A549 (cell line): Measurements from ENCODE around the gene PCSK5. TPM values are rescaled to one million over a fixed set of nuclear protein-coding genes. Genes with fewer than 3 reads are reported as not detected.

ENCODE experiments used
- ATAC-seq, 2 experiments: fragments of 200-7000 bp in 1 of 2; fragments of >200 bp in 1 of 2; cut with Nextera tagmentation in 1 of 2; cut with Tn5 transposase in 1 of 2; 3 replicates each; pipeline versions ENCODE4 v1.8.0 to v1.9.1; 2018 to 2020; ENCODE audit warnings: mild to moderate bottlenecking in 1 of 2, moderate library complexity in 1 of 2
- CTCF ChIA-PET: fragments of 300-600 bp; sonication (Branson Sonifier 250); formaldehyde crosslinking; extraction: SDS; loops from one replicate; lab custom pipeline; 2021; ENCODE audit warnings: antibody characterized with exemption, inconsistent platforms; lab: Yijun Ruan, JAX
- POLR2A ChIA-PET: fragments of 350-600 bp; formaldehyde crosslinking; extraction: SDS; loops from one replicate; lab custom pipeline; 2021; ENCODE audit warnings: antibody characterized with exemption, inconsistent platforms; lab: Yijun Ruan, JAX
- DNase-seq, 2 experiments: peaks; one replicate each; pipeline versions ENCODE4 v3.0.0 to v3.0.0-alpha.2; 2011 to 2016; ENCODE audit warnings: low read depth in 1 of 2, low spot score in 1 of 2
- FAIRE-seq: peaks from 2 replicates; lab custom pipeline; 2011; peaks lifted over from hg19 to GRCh38; lab: Jason Lieb, UNC
- H3K27ac ChIP-seq, 2 experiments: fragments of >200 bp; sonication (Bioruptor Twin); formaldehyde crosslinking; 3 replicates each; pipeline ENCODE4 v1.5.1; 2016 to 2017
- H3K4me1 ChIP-seq: fragments of >200 bp; sonication (Bioruptor Twin); formaldehyde crosslinking; 3 replicates; pipeline ENCODE4 v1.6.1; 2016
- H3K4me2 ChIP-seq: fragments of >200 bp; sonication (Bioruptor Twin); formaldehyde crosslinking; 3 replicates; pipeline ENCODE4 v1.6.1; 2016
- H3K4me3 ChIP-seq: fragments of >200 bp; sonication (Bioruptor Twin); formaldehyde crosslinking; 3 replicates; pipeline ENCODE4 v1.5.1; 2016
- H3K9me3 ChIP-seq: fragments of >200 bp; sonication (Bioruptor Twin); formaldehyde crosslinking; 3 replicates; pipeline ENCODE4 v1.6.1; 2016
- ATOH8 ChIP-seq: fragments of 250-450 bp; sonication (Bioruptor Pico); IDR thresholded peaks from 2 replicates; pipeline ENCODE4 v1.5.0; 2020; ENCODE audit warnings: low read depth, mild to moderate bottlenecking, moderate library complexity
- BCL3 ChIP-seq: fragments of >200 bp; sonication (Bioruptor Twin); formaldehyde crosslinking; IDR thresholded peaks from 3 replicates; pipeline ENCODE4 v1.6.1; 2016
- BHLHE40 ChIP-seq: IDR thresholded peaks from 2 replicates; pipeline ENCODE4 v1.6.1; 2012; ENCODE audit warnings: low read depth, low read length, inconsistent platforms
- CHD4 ChIP-seq: fragments of 200-600 bp; sonication (generic); IDR thresholded peaks from 2 replicates; pipeline ENCODE4 v1.6.1; 2016; ENCODE audit warnings: antibody characterized with exemption, mild to moderate bottlenecking, borderline replicate concordance
- CTCF ChIP-seq: fragments of >200 bp; sonication (Bioruptor Twin); formaldehyde crosslinking; IDR thresholded peaks from 3 replicates; pipeline ENCODE4 v1.5.1; 2016
- EHF ChIP-seq: fragments of 250-450 bp; sonication (Bioruptor Pico); IDR thresholded peaks from 2 replicates; pipeline ENCODE4 v1.5.0; 2020; ENCODE audit warnings: mild to moderate bottlenecking
- EHMT2 ChIP-seq: fragments of 200-600 bp; sonication (generic); IDR thresholded peaks from 2 replicates; pipeline ENCODE4 v1.6.1; 2016; ENCODE audit warnings: antibody characterized with exemption, low read depth, mild to moderate bottlenecking, moderate library complexity
- EP300 ChIP-seq, 2 experiments: fragments of >200 bp; sonication (Bioruptor Twin); formaldehyde crosslinking; IDR thresholded peaks; 2 replicates in 1 of 2; 3 replicates in 1 of 2; pipeline ENCODE4 v1.6.1; 2016 to 2017
- ESRRA ChIP-seq: fragments of 150-350 bp; IDR thresholded peaks from 2 replicates; pipeline ENCODE4 v1.6.1; 2014; ENCODE audit warnings: mild to moderate bottlenecking, low read length, borderline replicate concordance
- FOSB ChIP-seq: fragments of 250-450 bp; sonication (Bioruptor Pico); IDR thresholded peaks from 2 replicates; pipeline ENCODE4 v1.5.0; 2020; ENCODE audit warnings: mild to moderate bottlenecking, moderate library complexity
- FOXS1 ChIP-seq: fragments of 250-450 bp; sonication (Bioruptor Pico); IDR thresholded peaks from 2 replicates; pipeline ENCODE4 v1.5.0; 2020; ENCODE audit warnings: mild to moderate bottlenecking, moderate library complexity
- HEYL ChIP-seq: fragments of 250-450 bp; sonication (Bioruptor Pico); IDR thresholded peaks from 2 replicates; pipeline ENCODE4 v1.8.0; 2021; ENCODE audit warnings: mild to moderate bottlenecking, moderate library complexity
- HOXB13 ChIP-seq: fragments of 250-450 bp; sonication (Bioruptor Pico); IDR thresholded peaks from 2 replicates; pipeline ENCODE4 v1.5.0; 2020; ENCODE audit warnings: low read depth, mild to moderate bottlenecking, moderate library complexity
- HOXB5 ChIP-seq: fragments of 250-450 bp; sonication (Bioruptor Pico); IDR thresholded peaks from 2 replicates; pipeline ENCODE4 v1.5.0; 2020; ENCODE audit warnings: mild to moderate bottlenecking, moderate library complexity
- JUNB ChIP-seq: fragments of >200 bp; sonication (Bioruptor Twin); formaldehyde crosslinking; IDR thresholded peaks from 2 replicates; pipeline ENCODE4 v1.6.1; 2016
- MAX ChIP-seq: IDR thresholded peaks from 2 replicates; pipeline ENCODE4 v1.6.1; 2012
- MYC ChIP-seq: IDR thresholded peaks from 2 replicates; pipeline ENCODE4 v1.6.1; 2012; ENCODE audit warnings: mild to moderate bottlenecking, inconsistent platforms, low read length, improper control_type of control experiment, borderline replicate concordance
- NFE2L2 ChIP-seq: fragments of 150-350 bp; conservative IDR thresholded peaks from 2 replicates; pipeline ENCODE4 v1.6.1; 2014; ENCODE audit warnings: low read length
- NPAS2 ChIP-seq: fragments of 250-450 bp; sonication (Bioruptor Pico); IDR thresholded peaks from 2 replicates; pipeline ENCODE4 v1.8.0; 2022; ENCODE audit warnings: mild to moderate bottlenecking, moderate library complexity, borderline replicate concordance
- PBX3 ChIP-seq: IDR thresholded peaks from 2 replicates; pipeline ENCODE4 v1.6.1; 2012
- RAD21 ChIP-seq, 2 experiments: fragments of >200 bp in 1 of 2; sonication (Bioruptor Twin) in 1 of 2; formaldehyde crosslinking in 1 of 2; IDR thresholded peaks in 1 of 2; conservative IDR thresholded peaks in 1 of 2; 2 replicates in 1 of 2; 3 replicates in 1 of 2; pipeline ENCODE4 v1.6.1; 2012 to 2018; ENCODE audit warnings: inconsistent platforms in 1 of 2
- RFX5 ChIP-seq: fragments of 450-650 bp; IDR thresholded peaks from 2 replicates; pipeline ENCODE4 v1.7.1; 2014; ENCODE audit warnings: antibody characterized with exemption, mild to moderate bottlenecking, moderate library complexity
- RNF2 ChIP-seq: fragments of 200-600 bp; sonication (generic); IDR thresholded peaks from 2 replicates; pipeline ENCODE4 v1.6.1; 2016; ENCODE audit warnings: low read depth, mild to moderate bottlenecking, antibody characterized with exemption, moderate library complexity, borderline replicate concordance
- TFCP2L1 ChIP-seq: fragments of 250-450 bp; sonication (Bioruptor Pico); IDR thresholded peaks from 2 replicates; pipeline ENCODE4 v1.5.0; 2021; ENCODE audit warnings: mild to moderate bottlenecking
- TP53 ChIP-seq: fragments of 250-450 bp; sonication (Bioruptor Pico); IDR thresholded peaks from 2 replicates; pipeline ENCODE4 v1.5.0; 2021; ENCODE audit warnings: mild to moderate bottlenecking, moderate library complexity
- USF2 ChIP-seq: fragments of 450-650 bp; IDR thresholded peaks from 2 replicates; pipeline ENCODE4 v1.6.1; 2014; ENCODE audit warnings: antibody characterized with exemption
- WGBS: methylation state at CpG from one replicate; pipeline ENCODE4 v1.1.6; 2017; ENCODE audit errors: missing lambda C conversion rate; 5-methylcytosine and 5-hydroxymethylcytosine counted together
- polyA plus RNA-seq, 4 experiments: library from polyadenylated mRNA; depleted of rRNA in 3 of 4; stranded (reverse); fragments of >200 nt; fragmentation: RNase III in 1 of 4; extraction: RNeasy Plus Mini Kit Qiagen cat#74134 plus additional on column Dnase treatment in 1 of 4; gene quantifications; 2 replicates in 3 of 4; 3 replicates in 1 of 4; pipeline ENCODE4 v1.2.3, GENCODE V29; 2011 to 2017

Gene PCSK5
- polyA plus RNA-seq, 2 of the 4 experiments (the other 2 are of a cell fraction): 1.3 to 6.7 TPM

GRCh38 chr9:76240578-76240977 lies 350.1 kb downstream of the PCSK5 start:
- FAIRE-seq (peak; percentile 28), ATAC-seq (no peak), DNase-seq (no peak)
- ChIA-PET POLR2A (no interaction called here), CTCF (interaction anchor here (1.0 kb wide), 1 partner anchor 10 kb away, joined by 4 read pairs; no protein-coding TSS in a partner anchor)
- H3K9me3 ChIP-seq: no peaks in the 10 kb centered on the region
- TF ChIP-seq MAX (no peak), ESRRA (no peak), HEYL (CRISPR knock-in tag) (no peak), RNF2 (no peak), FOSB (no peak), PBX3 (no peak), MYC (no peak), FOXS1 (CRISPR knock-in tag) (no peak), BCL3 (no peak), RAD21 (conservative IDR thresholded peaks at IDR 0.05 in 1 of 2, IDR thresholded peaks at IDR 0.05 in 1 of 2) (no peak), EP300 (IDR thresholded peaks at IDR 0.05) (no peak), HOXB5 (CRISPR knock-in tag) (no peak), HOXB13 (CRISPR knock-in tag) (no peak), ATOH8 (no peak), TP53 (CRISPR knock-in tag) (no peak), EHMT2 (no peak), USF2 (no peak), EHF (CRISPR knock-in tag) (no peak), TFCP2L1 (CRISPR knock-in tag) (no peak), NPAS2 (CRISPR knock-in tag) (no peak)
- H3K27ac ChIP-seq: no peak overlapping the region
- no peak overlapping the region for H3K4me3 ChIP-seq
- no peaks in the 10 kb centered on the region for H3K4me1 ChIP-seq
- 6% methylated on average over 1 of the region's 1 CpG for WGBS
- H3K4me2 ChIP-seq: no peak overlapping the region

- 67% methylated on average over 1 of the region's 1 CpG for WGBS
- no peak overlapping the region for H3K4me3 ChIP-seq
- no peak overlapping the region for H3K27ac ChIP-seq
- no peak overlapping the region for H3K4me2 ChIP-seq
- CTCF ChIA-PET: no interaction called here
- no peaks in the 10 kb centered on the region for H3K4me1 ChIP-seq
- TF ChIP-seq JUNB: no peak
- no peak for TF ChIP-seq FOSB
- no peak for TF ChIP-seq NFE2L2
- no peak for TF ChIP-seq CTCF
- TF ChIP-seq TP53 (CRISPR knock-in tag): no peak
- no peak for TF ChIP-seq BHLHE40
- no peak for TF ChIP-seq RFX5
- no peak for TF ChIP-seq HEYL (CRISPR knock-in tag)
- TF ChIP-seq CHD4: no peak
- TF ChIP-seq, all 56 proteins: peak for 0
- no peaks in the 10 kb centered on the region for H3K9me3 ChIP-seq
- DNase-seq (no peak), ATAC-seq (no peak), FAIRE-seq (no peak)
- POLR2A ChIA-PET: no interaction called here
Measured at GRCh38 chr9:76245518-76245917, 355.0 kb downstream of the PCSK5 start.
